ENCODE results near the gene COL19A1.

DNA sequence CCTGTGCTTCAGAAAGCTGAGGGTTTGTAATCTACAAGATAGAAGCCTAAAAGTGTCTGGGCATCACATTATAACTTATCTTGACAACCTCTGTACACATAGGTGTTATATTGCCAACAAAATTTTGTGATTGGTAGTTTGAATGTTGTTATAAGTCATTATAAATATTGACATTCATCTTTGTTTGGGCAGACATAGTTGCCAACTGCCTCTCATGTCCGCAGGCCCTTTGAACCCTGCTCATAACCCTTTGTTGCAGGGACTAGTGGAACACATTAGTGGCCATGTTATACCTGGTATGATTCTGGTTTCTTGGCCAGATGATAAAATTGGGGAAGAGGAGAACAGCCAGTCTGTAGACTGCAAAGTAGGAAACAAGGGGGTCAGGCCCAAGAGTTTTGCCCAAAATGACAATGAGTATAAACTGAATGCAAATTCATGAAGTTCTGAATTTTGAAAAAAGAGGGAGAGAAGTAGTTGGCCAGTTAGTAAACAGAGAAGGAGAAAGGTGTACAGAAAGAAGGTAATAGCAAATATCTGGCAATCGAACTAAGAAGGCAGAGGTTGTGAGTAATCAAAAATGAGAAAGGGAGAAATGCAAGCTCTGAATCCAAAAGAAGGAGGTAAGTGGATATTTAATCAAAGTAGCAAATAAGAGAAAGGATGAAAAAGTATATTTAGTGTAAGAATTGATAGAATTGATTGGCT, 48.0 kb upstream of the COL19A1 start:
- TF ChIP-seq, protein P1, sequence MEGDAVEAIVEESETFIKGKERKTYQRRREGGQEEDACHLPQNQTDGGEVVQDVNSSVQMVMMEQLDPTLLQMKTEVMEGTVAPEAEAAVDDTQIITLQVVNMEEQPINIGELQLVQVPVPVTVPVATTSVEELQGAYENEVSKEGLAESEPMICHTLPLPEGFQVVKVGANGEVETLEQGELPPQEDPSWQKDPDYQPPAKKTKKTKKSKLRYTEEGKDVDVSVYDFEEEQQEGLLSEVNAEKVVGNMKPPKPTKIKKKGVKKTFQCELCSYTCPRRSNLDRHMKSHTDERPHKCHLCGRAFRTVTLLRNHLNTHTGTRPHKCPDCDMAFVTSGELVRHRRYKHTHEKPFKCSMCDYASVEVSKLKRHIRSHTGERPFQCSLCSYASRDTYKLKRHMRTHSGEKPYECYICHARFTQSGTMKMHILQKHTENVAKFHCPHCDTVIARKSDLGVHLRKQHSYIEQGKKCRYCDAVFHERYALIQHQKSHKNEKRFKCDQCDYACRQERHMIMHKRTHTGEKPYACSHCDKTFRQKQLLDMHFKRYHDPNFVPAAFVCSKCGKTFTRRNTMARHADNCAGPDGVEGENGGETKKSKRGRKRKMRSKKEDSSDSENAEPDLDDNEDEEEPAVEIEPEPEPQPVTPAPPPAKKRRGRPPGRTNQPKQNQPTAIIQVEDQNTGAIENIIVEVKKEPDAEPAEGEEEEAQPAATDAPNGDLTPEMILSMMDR (IDR thresholded peaks at IDR 0.05), result no peak
- TF ChIP-seq EP300 (IDR thresholded peaks at IDR 0.05), result no peak

Data from sigmoid colon (tissue), 4 donors.